Gastrocnemius medialis (tissue), 4 donors: ENCODE data around the gene TIMP4.

Experiments
- POLR2A ChIP-seq, 2 donors: fragments of 450-650 bp; IDR thresholded peaks; one replicate each; pipeline ENCODE4 v1.6.1; 2017; ENCODE audit warnings: antibody characterized with exemption in 2 of 2, mild to moderate bottlenecking in 2 of 2, moderate library complexity in 2 of 2
- TF ChIP-seq, protein P1 (sequence below), 5 experiments: fragments of 450-650 bp in 3 of 5; fragments of 200-600 bp in 2 of 5; sonication (generic) in 2 of 5; IDR thresholded peaks in 4 of 5; conservative IDR thresholded peaks in 1 of 5; 1 replicate in 4 of 5; 2 replicates in 1 of 5; pipeline ENCODE4 v1.5.1; 2016 to 2019; ENCODE audit warnings: antibody characterized with exemption in 5 of 5, mild to moderate bottlenecking in 3 of 5, moderate library complexity in 3 of 5

DNA sequence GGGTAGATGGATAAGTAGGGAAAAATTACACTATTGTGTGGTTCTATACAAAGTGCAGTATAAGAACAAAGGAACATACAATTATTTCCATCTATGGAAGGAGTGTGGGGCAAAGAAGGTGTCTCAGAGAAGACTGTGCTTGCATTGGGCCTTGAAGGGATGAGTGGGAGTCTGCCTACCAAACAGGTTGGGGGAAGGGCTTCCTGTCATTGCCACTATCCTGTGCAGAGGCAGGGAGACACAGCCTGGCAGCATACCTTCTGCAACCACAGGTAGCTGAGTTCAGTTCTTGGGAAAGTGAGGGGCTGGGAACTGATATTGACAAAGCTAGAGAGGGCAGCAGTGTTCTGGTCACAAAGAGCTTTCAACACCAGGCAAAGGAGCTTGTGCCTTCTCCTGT, 3.4 kb downstream of the TIMP4 start:
- TF ChIP-seq, protein P1, sequence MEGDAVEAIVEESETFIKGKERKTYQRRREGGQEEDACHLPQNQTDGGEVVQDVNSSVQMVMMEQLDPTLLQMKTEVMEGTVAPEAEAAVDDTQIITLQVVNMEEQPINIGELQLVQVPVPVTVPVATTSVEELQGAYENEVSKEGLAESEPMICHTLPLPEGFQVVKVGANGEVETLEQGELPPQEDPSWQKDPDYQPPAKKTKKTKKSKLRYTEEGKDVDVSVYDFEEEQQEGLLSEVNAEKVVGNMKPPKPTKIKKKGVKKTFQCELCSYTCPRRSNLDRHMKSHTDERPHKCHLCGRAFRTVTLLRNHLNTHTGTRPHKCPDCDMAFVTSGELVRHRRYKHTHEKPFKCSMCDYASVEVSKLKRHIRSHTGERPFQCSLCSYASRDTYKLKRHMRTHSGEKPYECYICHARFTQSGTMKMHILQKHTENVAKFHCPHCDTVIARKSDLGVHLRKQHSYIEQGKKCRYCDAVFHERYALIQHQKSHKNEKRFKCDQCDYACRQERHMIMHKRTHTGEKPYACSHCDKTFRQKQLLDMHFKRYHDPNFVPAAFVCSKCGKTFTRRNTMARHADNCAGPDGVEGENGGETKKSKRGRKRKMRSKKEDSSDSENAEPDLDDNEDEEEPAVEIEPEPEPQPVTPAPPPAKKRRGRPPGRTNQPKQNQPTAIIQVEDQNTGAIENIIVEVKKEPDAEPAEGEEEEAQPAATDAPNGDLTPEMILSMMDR (IDR thresholded peaks at IDR 0.05 in 4 of 5, conservative IDR thresholded peaks at IDR 0.05 in 1 of 5) = no peak
- TF ChIP-seq POLR2A (IDR thresholded peaks at IDR 0.05) = no peak
